Thyroid gland (tissue), 4 donors: Measurements from ENCODE around the gene FMNL3.
"Not testable (repeated sequence)": the region's sequence is repeated elsewhere in the genome, so short reads cannot be mapped to it uniquely, and the experiment has no call there.

Experiments
- POLR2A ChIP-seq, 2 donors: fragments of 450-650 bp; IDR thresholded peaks; one replicate each; pipeline ENCODE4 v1.6.1; 2017; ENCODE audit warnings: antibody characterized with exemption in 2 of 2, mild to moderate bottlenecking in 2 of 2, moderate library complexity in 1 of 2
- TF ChIP-seq, protein P1 (sequence below), 6 experiments: fragments of 200-600 bp in 3 of 6; fragments of 450-650 bp in 3 of 6; sonication (generic) in 3 of 6; IDR thresholded peaks; one replicate each; pipeline ENCODE4 v1.5.1; 2016 to 2019; ENCODE audit warnings: antibody characterized with exemption in 6 of 6, mild to moderate bottlenecking in 2 of 6, inconsistent platforms in 1 of 6, moderate library complexity in 1 of 6

DNA sequence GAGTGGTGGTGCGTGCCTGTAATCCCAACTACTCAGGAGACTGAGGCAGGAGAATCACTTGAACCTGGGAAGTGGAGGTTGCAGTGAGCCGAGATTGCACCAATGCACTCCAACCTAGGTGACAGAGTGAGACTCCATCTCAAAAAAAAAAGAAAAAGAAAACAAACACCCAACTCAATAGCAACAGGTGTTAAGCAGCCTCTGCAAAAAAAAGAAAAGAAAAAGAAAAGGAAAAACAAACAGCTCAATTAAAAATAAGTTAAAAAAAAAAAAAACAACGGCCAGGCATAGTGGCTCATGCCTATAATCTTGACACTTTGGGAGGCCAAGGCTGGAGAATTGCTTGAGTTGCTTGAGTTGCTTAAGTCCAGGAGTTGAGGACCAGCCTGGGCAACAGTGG is 10.6 kb upstream of the FMNL3 start:
- TF ChIP-seq, protein P1, sequence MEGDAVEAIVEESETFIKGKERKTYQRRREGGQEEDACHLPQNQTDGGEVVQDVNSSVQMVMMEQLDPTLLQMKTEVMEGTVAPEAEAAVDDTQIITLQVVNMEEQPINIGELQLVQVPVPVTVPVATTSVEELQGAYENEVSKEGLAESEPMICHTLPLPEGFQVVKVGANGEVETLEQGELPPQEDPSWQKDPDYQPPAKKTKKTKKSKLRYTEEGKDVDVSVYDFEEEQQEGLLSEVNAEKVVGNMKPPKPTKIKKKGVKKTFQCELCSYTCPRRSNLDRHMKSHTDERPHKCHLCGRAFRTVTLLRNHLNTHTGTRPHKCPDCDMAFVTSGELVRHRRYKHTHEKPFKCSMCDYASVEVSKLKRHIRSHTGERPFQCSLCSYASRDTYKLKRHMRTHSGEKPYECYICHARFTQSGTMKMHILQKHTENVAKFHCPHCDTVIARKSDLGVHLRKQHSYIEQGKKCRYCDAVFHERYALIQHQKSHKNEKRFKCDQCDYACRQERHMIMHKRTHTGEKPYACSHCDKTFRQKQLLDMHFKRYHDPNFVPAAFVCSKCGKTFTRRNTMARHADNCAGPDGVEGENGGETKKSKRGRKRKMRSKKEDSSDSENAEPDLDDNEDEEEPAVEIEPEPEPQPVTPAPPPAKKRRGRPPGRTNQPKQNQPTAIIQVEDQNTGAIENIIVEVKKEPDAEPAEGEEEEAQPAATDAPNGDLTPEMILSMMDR (IDR thresholded peaks at IDR 0.05), result not testable (repeated sequence)
- TF ChIP-seq POLR2A (IDR thresholded peaks at IDR 0.05), result not testable (repeated sequence)
